ENCODE measurements around the gene SH3BP1. TPM values are rescaled to one million over a fixed set of nuclear protein-coding genes. Genes with fewer than 3 reads are reported as not detected.
"Not testable (repeated sequence)": the region's sequence is repeated elsewhere in the genome, so short reads cannot be mapped to it uniquely, and the experiment has no call there.

The SH3BP1 gene
- total RNA-seq, 1 experiment from 2014 or later, result 6.9 TPM

GRCh38 chr22:37633089-37633624 is 6.3 kb upstream of the SH3BP1 start:
- DNase-seq (ENCODE audit: low spot score), result no peak

DNA sequence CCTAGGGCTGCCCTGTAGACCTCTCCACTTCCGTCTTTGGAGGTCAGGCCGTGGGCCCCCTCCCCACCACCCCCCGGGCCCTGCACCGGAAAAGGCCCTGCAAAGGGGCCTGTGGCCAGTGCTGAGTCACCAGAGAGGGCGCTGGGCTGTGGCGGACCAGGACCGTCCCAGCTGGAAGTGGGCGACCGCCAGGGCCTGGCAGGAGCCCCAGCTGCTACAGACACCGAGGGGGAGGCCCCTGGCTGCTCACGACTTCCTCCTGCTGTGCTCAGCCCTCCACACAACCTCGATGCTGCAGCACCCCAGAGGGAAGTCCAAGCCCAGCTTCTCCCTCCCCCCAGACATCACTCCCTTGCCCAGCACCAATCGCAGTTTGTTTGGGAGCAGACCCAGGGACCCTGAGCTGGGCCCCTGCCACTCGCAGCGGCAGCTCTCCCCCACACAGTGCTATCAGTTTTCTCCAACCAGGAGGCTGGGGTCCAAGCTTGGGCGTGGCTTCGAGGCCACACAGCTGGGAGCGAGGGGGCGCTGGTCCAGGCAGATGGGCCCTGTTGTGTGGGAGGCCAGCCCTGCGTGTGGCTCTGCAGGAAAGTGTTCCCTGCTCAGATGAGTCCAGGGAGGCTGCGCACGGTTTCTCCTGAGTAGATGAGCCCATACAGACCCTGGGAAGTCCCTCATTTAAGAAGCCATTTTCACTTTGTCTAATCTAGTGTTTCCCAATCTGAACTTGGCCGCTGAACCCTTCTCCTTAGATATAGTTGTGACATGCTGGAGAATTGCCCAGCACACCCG is 5.6 kb upstream of the SH3BP1 start:
- DNase-seq (ENCODE audit: low spot score), result peak; percentile 85

- no peak for DNase-seq (ENCODE audit: low spot score)
Measured at GRCh38 chr22:37634417-37634924, 5.0 kb upstream of the SH3BP1 start.

DNA sequence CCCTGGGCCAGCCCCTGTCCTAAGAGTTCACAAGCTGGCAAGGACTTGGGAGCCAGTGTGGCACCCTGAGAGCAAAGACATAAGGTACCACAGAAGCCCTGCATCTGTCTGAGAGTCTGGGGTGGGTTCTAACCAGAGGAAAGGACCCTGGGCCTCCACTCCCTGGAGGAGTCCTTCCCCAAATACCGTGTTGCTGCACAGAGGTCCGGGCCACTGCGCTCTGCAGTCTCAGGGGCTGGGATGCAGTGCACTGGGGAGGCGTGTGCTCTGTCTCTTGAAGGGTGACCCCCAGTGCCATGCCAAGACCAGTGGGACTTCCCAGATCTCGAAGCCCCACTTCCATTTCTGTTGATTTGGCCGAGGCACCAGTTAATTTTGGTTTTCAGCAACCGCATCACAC is 4.3 kb upstream of the SH3BP1 start:
- no peak for DNase-seq (ENCODE audit: low spot score)

GRCh38 chr22:37636186-37636948 is 3.1 kb upstream of the SH3BP1 start:
- DNase-seq (ENCODE audit: low spot score), result no peak

DNA sequence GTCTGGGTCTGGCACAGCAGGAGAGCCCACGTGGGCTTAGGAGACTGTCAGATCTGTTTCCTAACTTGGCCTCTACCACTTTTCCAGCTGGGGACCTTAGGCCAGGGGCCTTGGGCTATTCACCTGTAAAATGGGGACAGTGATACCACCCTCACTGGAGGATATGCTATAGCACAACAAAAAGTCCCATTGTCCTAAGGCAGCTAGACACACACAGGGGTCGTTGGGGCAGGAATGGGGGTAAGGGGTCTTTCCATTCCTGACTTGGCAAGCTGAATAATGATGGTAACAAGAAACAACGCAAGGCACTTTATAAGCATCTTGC is 2.6 kb upstream of the SH3BP1 start:
- no peak for DNase-seq (ENCODE audit: low spot score)

DNA sequence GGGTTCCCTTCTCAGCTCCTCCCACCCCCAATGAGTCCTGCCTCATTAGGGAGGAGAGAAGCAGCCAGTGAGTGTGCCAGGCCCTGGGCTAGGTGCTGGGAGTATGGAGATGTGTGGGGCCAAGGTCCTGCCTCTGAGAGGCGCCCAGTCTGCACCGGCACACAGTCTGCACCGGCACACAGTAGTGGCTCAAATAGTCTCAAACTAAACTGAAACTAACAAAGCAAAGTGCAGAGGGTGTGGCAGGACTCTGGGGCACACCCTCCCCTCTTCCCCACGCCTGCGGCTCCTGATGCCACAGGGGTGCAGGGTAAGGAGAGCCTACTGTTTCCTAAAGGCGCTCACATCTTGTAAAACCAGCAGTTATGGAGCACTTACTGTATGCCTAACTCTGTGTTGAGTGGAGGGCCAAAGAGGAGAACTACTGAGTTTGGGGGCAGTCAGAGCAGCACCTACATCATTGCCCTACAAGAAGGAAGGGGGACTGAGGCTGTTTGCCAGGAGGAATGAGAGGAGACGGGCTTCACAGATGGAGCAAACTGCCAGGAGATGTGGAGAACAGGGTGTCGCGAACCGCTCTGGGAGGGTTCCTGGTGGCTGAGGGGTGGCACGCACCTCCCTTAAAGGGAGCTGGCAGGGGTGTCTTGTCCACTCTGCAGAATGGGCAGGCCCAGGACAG is 939 bp upstream of the SH3BP1 start:
- DNase-seq (ENCODE audit: low spot score), result no peak

- no peak for DNase-seq (ENCODE audit: low spot score)
Measured at GRCh38 chr22:37639771-37640590, 512 bp downstream of the SH3BP1 start.

- no peak for DNase-seq (ENCODE audit: low spot score)
Measured at GRCh38 chr22:37640591-37641560, 1.4 kb downstream of the SH3BP1 start.

- DNase-seq (ENCODE audit: low spot score), result no peak
Measured at GRCh38 chr22:37641561-37641949, 2.1 kb downstream of the SH3BP1 start.

GRCh38 chr22:37643225-37643847 is 3.9 kb downstream of the SH3BP1 start:
- peak; percentile 36 for DNase-seq (ENCODE audit: low spot score)

DNA sequence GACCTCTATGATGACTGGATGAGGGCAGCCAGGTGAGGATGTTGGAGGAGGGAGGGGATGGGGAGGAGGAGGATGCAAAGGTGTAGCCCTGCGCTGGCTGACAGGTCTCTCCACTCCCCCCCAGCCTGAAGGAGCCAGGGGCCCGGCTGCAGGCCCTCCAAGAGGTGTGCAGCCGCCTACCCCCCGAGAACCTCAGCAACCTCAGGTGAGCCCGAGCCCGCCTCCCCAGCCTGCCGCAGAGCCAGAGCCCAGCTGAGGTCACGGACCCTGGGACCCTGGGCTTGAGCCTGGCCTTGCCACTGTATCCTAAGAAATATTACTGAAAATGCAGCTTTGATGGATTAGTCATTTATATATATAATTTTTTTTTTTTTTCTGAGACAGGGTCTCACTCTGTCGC is 7.8 kb downstream of the SH3BP1 start:
- DNase-seq (ENCODE audit: low spot score), result no peak

- DNase-seq (ENCODE audit: low spot score), result no peak
Measured at GRCh38 chr22:37647928-37648327, 8.5 kb downstream of the SH3BP1 start.

- DNase-seq (ENCODE audit: low spot score), result no peak
Measured at GRCh38 chr22:37650463-37651136, 11.1 kb downstream of the SH3BP1 start.

DNA sequence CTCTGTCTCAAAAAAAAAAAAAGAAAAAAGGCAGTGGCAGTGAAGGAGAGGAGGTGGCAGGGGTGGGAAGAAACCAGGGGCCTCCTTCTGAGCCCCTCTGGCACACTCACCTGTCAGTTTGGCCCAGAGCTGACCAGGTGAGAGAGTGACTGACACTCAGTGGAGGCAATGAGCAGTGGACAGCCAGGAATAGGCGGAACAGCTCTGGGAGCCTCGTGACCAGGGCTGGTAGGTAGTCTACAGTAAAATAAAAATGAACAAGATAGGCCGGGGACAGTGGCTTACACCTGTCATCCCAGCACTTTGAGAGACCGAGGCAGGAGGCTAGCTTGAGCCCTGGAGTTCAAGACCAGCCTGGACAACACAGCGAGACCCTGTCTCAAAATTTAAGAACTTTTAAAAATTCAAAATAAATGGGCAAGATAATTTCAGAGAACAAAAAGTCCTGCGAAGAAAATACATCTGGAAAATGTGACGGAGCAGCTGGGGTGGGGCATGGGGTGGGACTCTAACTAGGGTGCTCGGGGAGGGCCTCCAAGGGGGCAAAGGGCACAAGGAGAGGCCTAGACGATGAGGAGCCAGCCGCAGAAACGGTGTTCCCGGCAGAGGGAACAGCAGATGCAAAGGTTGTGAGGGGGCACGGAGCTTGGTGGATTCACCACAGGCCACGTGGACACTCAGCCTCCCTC is 15.2 kb downstream of the SH3BP1 start:
- no peak for DNase-seq (ENCODE audit: low spot score)

DNA sequence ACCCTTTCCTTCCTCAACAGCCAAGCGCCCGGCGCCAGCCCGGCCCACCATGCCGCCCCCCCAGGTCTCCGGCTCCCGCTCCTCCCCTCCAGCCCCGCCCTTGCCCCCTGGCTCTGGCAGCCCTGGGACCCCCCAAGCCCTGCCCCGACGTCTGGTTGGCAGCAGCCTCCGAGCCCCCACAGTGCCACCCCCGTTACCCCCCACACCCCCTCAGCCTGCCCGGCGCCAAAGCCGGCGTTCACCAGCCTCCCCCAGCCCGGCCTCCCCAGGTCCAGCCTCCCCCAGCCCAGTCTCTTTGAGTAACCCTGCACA is 15.7 kb downstream of the SH3BP1 start:
- no peak for DNase-seq (ENCODE audit: low spot score)

- DNase-seq (ENCODE audit: low spot score), result not testable (repeated sequence)
Measured at GRCh38 chr22:37656583-37656982, 17.1 kb downstream of the SH3BP1 start.

GRCh38 chr22:37657590-37658132 is 18.2 kb downstream of the SH3BP1 start:
- no peak for DNase-seq (ENCODE audit: low spot score)
